ENCODE data around the gene ELL2. TPM values are rescaled to one million over a fixed set of nuclear protein-coding genes. Genes with fewer than 3 reads are reported as not detected.

The ELL2 gene
- total and polyA plus RNA-seq, 12 donors, result 10.5 to 68.2 (median 27.2) TPM

DNA sequence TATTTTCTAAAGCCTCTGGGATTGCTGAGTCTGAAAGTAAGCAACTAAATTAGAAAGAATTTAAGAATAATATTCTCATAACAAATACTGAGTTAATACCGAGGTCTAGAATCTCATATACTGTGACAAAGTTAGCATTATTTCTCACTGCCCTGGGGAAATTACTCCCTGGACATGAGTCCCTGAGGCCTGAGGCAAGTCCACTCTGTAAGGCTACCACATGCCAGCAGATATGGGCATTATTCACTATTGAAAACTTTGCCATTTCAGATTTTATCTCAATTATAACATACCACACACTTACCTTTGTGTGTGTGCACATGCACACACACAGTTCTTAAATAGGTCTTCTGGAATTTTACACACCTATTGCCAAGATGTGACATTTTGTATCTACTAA is 22.9 kb downstream of the ELL2 start:
- DNase-seq, result no peak
- no peaks in the 10 kb centered on the region for H3K9me3 ChIP-seq
- no peak for TF ChIP-seq CTCF (IDR thresholded peaks at IDR 0.05)
- H3K4me3 ChIP-seq, result no peak overlapping the region
- ATAC-seq, result no peak
- no peaks in the 10 kb centered on the region for H3K27me3 ChIP-seq
- no peak overlapping the region for H3K27ac ChIP-seq
- 84 to 92% methylated on average over 1 of the region's 1 CpG for WGBS, 2 donors
- intact Hi-C loops (cut with DNase I), result no loop called here
- H3K4me1 ChIP-seq, result peaks cover 0 to 46% (median 15%) of the 10 kb centered on the region in 9 donors
- peaks cover 0 to 40% (median 0%) of the 10 kb centered on the region in 9 donors for H3K36me3 ChIP-seq

DNA sequence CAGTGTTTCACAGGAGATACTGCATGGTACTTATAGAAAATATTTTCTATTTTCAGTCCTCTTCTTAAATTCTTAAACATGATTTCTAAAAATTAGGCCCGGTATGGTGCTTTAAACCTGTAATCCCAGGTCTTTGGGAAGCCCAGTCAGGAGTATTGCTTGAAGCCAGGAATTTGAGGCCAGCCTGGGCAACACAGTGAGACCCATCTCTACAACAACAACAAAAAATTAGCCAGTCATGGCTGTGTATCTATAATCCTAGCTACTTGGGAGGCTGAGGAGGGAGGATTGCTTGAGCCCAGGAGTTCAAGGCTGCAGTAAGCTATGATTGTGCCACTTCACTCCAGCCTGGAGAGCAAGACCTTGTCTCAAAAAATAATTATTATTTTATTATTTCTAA is 23.3 kb downstream of the ELL2 start:
- H3K27me3 ChIP-seq, result no peaks in the 10 kb centered on the region
- H3K4me1 ChIP-seq, result peaks cover 0 to 43% (median 15%) of the 10 kb centered on the region in 9 donors
- H3K27ac ChIP-seq, result no peak overlapping the region
- WGBS, 2 donors, result 95 to 100% methylated on average over 1 of the region's 1 CpG
- TF ChIP-seq CTCF (IDR thresholded peaks at IDR 0.05), result no peak
- peaks cover 0 to 40% (median 0%) of the 10 kb centered on the region in 9 donors for H3K36me3 ChIP-seq
- H3K9me3 ChIP-seq, result no peaks in the 10 kb centered on the region
- ATAC-seq (no peak), DNase-seq (no peak)
- intact Hi-C loops (cut with DNase I), result no loop called here
- H3K4me3 ChIP-seq, result no peak overlapping the region

- no peak for ATAC-seq
- H3K4me1 ChIP-seq, result peaks cover 0 to 43% (median 15%) of the 10 kb centered on the region in 9 donors
These were observed 24.0 kb downstream of the ELL2 start for GRCh38 chr5:95937607-95938152.

DNA sequence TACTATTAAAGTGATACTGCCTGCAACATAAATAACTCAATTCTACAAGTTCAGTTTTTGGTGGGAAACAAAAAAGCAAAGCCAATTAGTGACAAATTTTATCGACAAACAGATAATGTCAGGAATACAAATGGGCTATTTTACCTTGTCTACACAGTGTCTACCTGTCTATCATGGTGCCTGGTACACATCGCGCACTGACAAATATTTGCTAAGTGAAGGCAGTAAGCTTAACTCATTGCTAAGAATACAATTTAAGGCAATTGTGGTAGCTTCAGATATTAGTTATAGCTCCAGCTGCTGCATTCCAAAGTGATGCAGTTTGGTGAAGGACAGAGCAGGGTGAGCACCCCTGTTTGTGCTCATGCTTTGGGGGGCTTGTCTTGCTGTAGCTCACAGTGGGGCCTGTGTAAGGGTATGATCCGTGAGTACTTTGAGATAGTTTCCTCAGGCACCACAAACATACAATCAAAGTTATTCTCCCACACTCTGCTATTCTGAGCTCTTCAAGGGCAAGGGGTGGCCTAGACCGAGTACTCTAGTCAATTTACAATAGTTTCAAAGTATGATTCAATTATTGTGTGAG is 24.7 kb downstream of the ELL2 start:
- peaks cover 0 to 43% (median 15%) of the 10 kb centered on the region in 9 donors for H3K4me1 ChIP-seq
- 85 to 86% methylated on average over 5 of the region's 5 CpGs for WGBS, 2 donors
- no peak for DNase-seq
- no peak overlapping the region for H3K4me3 ChIP-seq
- intact Hi-C loops (cut with DNase I), result no loop called here
- no peak overlapping the region for H3K27ac ChIP-seq
- no peaks in the 10 kb centered on the region for H3K27me3 ChIP-seq
- H3K9me3 ChIP-seq, result no peaks in the 10 kb centered on the region
- ATAC-seq, result peak in 5 of 8 donors; percentile 9 to 28 (median 21)
- TF ChIP-seq CTCF (IDR thresholded peaks at IDR 0.05), result no peak
- H3K36me3 ChIP-seq, result peaks cover 0 to 37% (median 0%) of the 10 kb centered on the region in 9 donors

More at GRCh38 chr5:95937607-95938152, 24.0 kb downstream of the ELL2 start:
- peaks cover 0 to 36% (median 0%) of the 10 kb centered on the region in 9 donors for H3K36me3 ChIP-seq
- 58 to 60% methylated on average over 3 of the region's 3 CpGs for WGBS, 2 donors
- intact Hi-C loops (cut with DNase I), result no loop called here
- DNase-seq, result no peak
- no peak for TF ChIP-seq CTCF (IDR thresholded peaks at IDR 0.05)
- no peaks in the 10 kb centered on the region for H3K27me3 ChIP-seq
- no peaks in the 10 kb centered on the region for H3K9me3 ChIP-seq
- no peak overlapping the region for H3K27ac ChIP-seq
- no peak overlapping the region for H3K4me3 ChIP-seq

Data from heart right ventricle (tissue), 16 donors.